HepG2 (cell line): Measurements from ENCODE around the gene PROS1. TPM values are rescaled to one million over a fixed set of nuclear protein-coding genes. Genes with fewer than 3 reads are reported as not detected.

Source experiments
- BCLAF1 ChIP-seq: fragments of 450-650 bp; IDR thresholded peaks from 2 replicates; pipeline ENCODE4 v1.6.1; 2017; ENCODE audit warnings: mild to moderate bottlenecking
- CC2D1A ChIP-seq: sonication (generic); formaldehyde crosslinking; IDR thresholded peaks from 2 replicates; pipeline ENCODE4 v1.8.1; 2023; ENCODE audit warnings: mild to moderate bottlenecking, missing genetic modification reagents
- DNMT3B ChIP-seq: conservative IDR thresholded peaks from 2 replicates; pipeline ENCODE4 v1.6.1; 2016; ENCODE audit warnings: missing biosample characterization, control low read depth
- EZH2 ChIP-seq: conservative IDR thresholded peaks from 2 replicates; pipeline ENCODE4 v1.6.1; 2012; ENCODE audit warnings: mild to moderate bottlenecking, low read depth, low read length, moderate library complexity
- GLI4 ChIP-seq: sonication (generic); formaldehyde crosslinking; IDR thresholded peaks from 2 replicates; pipeline ENCODE4 v1.5.1; 2020; ENCODE audit warnings: missing genetic modification reagents, mild to moderate bottlenecking, moderate library complexity, borderline replicate concordance
- HMGA1 ChIP-seq: sonication (generic); formaldehyde crosslinking; conservative IDR thresholded peaks from 2 replicates; pipeline ENCODE4 v1.4.0; 2020; ENCODE audit warnings: missing genetic modification reagents
- IRX3 ChIP-seq: sonication (generic); formaldehyde crosslinking; IDR thresholded peaks from 2 replicates; pipeline ENCODE4 v1.8.1; 2023; ENCODE audit warnings: mild to moderate bottlenecking, low read depth, missing genetic modification reagents, borderline replicate concordance
- KMT2B ChIP-seq: IDR thresholded peaks from 2 replicates; pipeline ENCODE4 v1.6.1; 2016; ENCODE audit warnings: missing genetic modification reagents, missing compliant biosample characterization
- NBN ChIP-seq: fragments of 450-650 bp; conservative IDR thresholded peaks from 2 replicates; pipeline ENCODE4 v1.6.1; 2017
- RBAK ChIP-seq: sonication (generic); formaldehyde crosslinking; IDR thresholded peaks from 2 replicates; pipeline ENCODE4 v1.5.1; 2020; ENCODE audit warnings: mild to moderate bottlenecking, missing genetic modification reagents
- SALL1 ChIP-seq: sonication (generic); formaldehyde crosslinking; IDR thresholded peaks from 2 replicates; pipeline ENCODE4 v1.8.0; 2022; ENCODE audit warnings: mild to moderate bottlenecking, missing genetic modification reagents
- SMARCC2 ChIP-seq: fragments of 450-650 bp; IDR thresholded peaks from 2 replicates; pipeline ENCODE4 v1.6.1; 2017; ENCODE audit warnings: antibody characterized with exemption, mild to moderate bottlenecking
- TSC22D2 ChIP-seq: sonication (generic); formaldehyde crosslinking; IDR thresholded peaks from 2 replicates; pipeline ENCODE4 v1.5.1; 2020; ENCODE audit warnings: missing genetic modification reagents, mild to moderate bottlenecking, borderline replicate concordance
- ZNF124 ChIP-seq: sonication (generic); formaldehyde crosslinking; IDR thresholded peaks from 2 replicates; pipeline ENCODE4 v1.4.0; 2020; ENCODE audit warnings: missing genetic modification reagents
- ZNF143 ChIP-seq: sonication (generic); formaldehyde crosslinking; IDR thresholded peaks from 2 replicates; pipeline ENCODE4 v1.4.0; 2020; ENCODE audit warnings: missing genetic modification reagents
- ZNF20 ChIP-seq: sonication (generic); formaldehyde crosslinking; IDR thresholded peaks from 2 replicates; pipeline ENCODE4 v1.4.0; 2020; ENCODE audit warnings: mild to moderate bottlenecking, moderate library complexity, missing genetic modification reagents
- ZNF225 ChIP-seq: sonication (generic); formaldehyde crosslinking; IDR thresholded peaks from 2 replicates; pipeline ENCODE4 v1.4.0; 2020; ENCODE audit warnings: mild to moderate bottlenecking, missing genetic modification reagents
- ZNF24 ChIP-seq: fragments of 450-650 bp; IDR thresholded peaks from 2 replicates; pipeline ENCODE4 v1.6.1; 2017; ENCODE audit warnings: antibody characterized with exemption, mild to moderate bottlenecking
- ZNF256 ChIP-seq: sonication (generic); formaldehyde crosslinking; conservative IDR thresholded peaks from 2 replicates; pipeline ENCODE4 v1.4.0; 2020; ENCODE audit warnings: missing genetic modification reagents
- ZNF367 ChIP-seq: sonication (generic); formaldehyde crosslinking; IDR thresholded peaks from 2 replicates; pipeline ENCODE4 v1.4.0; 2020; ENCODE audit warnings: missing genetic modification reagents, borderline replicate concordance
- ZNF770 ChIP-seq: sonication (generic); formaldehyde crosslinking; IDR thresholded peaks from 2 replicates; pipeline ENCODE4 v1.5.0; 2020; ENCODE audit warnings: mild to moderate bottlenecking, missing genetic modification reagents
- ZNF841 ChIP-seq: sonication (generic); formaldehyde crosslinking; IDR thresholded peaks from 2 replicates; pipeline ENCODE4 v1.8.1; 2023; ENCODE audit warnings: missing genetic modification reagents, borderline replicate concordance
- ZSCAN30 ChIP-seq: sonication (generic); formaldehyde crosslinking; IDR thresholded peaks from 2 replicates; pipeline ENCODE4 v1.5.0; 2020; ENCODE audit warnings: mild to moderate bottlenecking, missing genetic modification reagents
- polyA plus RNA-seq, 8 experiments: library from polyadenylated mRNA; depleted of rRNA in 3 of 8; stranded (reverse) in 7 of 8; unstranded in 1 of 8; fragments of >200 nt; fragmentation: Illumina TruSeq in 4 of 8; extraction: Trizol in 4 of 8; gene quantifications; 2 replicates each; pipeline versions ENCODE4 v1.2.1 to v1.2.3, GENCODE V29; 2011 to 2016; ENCODE audit warnings: low read depth in 4 of 8, missing spikeins in 1 of 8, mixed read lengths in 1 of 8; ENCODE audit not compliant: insufficient read depth in 1 of 8
- total RNA-seq, 5 experiments: library from RNA; depleted of rRNA; stranded (reverse); fragments of >200 nt; fragmentation: Illumina TruSeq; extraction: Trizol; gene quantifications; 2 replicates each; pipeline ENCODE4 v1.2.3, GENCODE V29; 2016; ENCODE audit warnings: low read depth in 1 of 5
- TF ChIP-seq, protein P1 (sequence below): IDR thresholded peaks from 2 replicates; pipeline ENCODE4 v1.4.0; 2020; ENCODE audit warnings: mild to moderate bottlenecking, missing genetic modification reagents

Gene PROS1
- total and polyA plus RNA-seq, 2 of the 13 experiments (the other 11 are each of a cell fraction or from before 2014, with no cell fraction given): 63.8 to 76.8 TPM

DNA sequence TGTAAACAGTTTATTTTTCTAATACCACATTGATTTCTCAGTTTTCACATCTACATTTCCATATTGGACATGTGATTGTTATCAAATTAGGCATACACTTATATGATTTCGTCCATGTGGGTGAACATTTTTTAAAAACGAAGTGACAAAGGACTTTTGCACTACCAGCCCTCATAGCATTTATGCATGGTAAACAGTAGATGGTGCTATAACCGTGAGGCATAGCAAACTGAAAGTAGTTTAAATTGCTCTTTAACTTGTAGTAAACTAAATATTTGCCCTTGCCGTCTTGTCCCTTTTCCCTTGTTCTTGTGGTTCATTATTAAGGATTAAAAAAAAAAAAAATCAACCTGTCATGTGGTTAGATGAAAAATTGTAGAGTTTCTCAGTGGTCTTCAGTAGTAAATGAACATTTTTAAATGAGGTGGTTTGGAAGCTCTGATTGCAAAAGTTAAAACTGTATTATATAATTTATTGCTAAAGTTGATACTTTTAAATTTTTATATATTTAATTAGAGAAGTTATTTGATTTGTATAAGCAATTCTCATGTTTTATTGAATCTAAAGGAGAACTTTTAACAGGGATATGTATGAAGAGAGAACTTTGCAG lies 30.7 kb upstream of the PROS1 start (continued):
- TF ChIP-seq EZH2 (no peak), ZNF20 (CRISPR knock-in tag) (no peak), ZNF225 (CRISPR knock-in tag) (no peak), DNMT3B (CRISPR knock-in tag) (no peak), GLI4 (CRISPR knock-in tag) (no peak), ZNF124 (0 out of 2 replicates have a peak, but pooled peaks have one; percentile 36), IRX3 (CRISPR knock-in tag) (no peak), RBAK (CRISPR knock-in tag) (no peak), ZNF367 (CRISPR knock-in tag) (no peak), ZSCAN30 (no peak), ZNF770 (CRISPR knock-in tag) (no peak), ZNF24 (0 out of 2 replicates have a peak, but pooled peaks have one; percentile 32), ZNF256 (CRISPR knock-in tag) (no peak), KMT2B (CRISPR knock-in tag) (0 out of 2 replicates have a peak, but pooled peaks have one; percentile 37), ZNF143 (no peak), ZNF841 (CRISPR knock-in tag) (no peak), NBN (no peak), BCLAF1 (no peak), SALL1 (no peak), TSC22D2 (no peak), SMARCC2 (no peak), CC2D1A (no peak), HMGA1 (CRISPR knock-in tag) (no peak)
- TF ChIP-seq, protein P1, sequence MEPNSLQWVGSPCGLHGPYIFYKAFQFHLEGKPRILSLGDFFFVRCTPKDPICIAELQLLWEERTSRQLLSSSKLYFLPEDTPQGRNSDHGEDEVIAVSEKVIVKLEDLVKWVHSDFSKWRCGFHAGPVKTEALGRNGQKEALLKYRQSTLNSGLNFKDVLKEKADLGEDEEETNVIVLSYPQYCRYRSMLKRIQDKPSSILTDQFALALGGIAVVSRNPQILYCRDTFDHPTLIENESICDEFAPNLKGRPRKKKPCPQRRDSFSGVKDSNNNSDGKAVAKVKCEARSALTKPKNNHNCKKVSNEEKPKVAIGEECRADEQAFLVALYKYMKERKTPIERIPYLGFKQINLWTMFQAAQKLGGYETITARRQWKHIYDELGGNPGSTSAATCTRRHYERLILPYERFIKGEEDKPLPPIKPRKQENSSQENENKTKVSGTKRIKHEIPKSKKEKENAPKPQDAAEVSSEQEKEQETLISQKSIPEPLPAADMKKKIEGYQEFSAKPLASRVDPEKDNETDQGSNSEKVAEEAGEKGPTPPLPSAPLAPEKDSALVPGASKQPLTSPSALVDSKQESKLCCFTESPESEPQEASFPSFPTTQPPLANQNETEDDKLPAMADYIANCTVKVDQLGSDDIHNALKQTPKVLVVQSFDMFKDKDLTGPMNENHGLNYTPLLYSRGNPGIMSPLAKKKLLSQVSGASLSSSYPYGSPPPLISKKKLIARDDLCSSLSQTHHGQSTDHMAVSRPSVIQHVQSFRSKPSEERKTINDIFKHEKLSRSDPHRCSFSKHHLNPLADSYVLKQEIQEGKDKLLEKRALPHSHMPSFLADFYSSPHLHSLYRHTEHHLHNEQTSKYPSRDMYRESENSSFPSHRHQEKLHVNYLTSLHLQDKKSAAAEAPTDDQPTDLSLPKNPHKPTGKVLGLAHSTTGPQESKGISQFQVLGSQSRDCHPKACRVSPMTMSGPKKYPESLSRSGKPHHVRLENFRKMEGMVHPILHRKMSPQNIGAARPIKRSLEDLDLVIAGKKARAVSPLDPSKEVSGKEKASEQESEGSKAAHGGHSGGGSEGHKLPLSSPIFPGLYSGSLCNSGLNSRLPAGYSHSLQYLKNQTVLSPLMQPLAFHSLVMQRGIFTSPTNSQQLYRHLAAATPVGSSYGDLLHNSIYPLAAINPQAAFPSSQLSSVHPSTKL (CRISPR knock-in tag): peak; percentile 15; the same call in 1 of the 2 replicates
